Fibroblast of lung (primary cell): ENCODE results near the gene TBX20. TPM values are rescaled to one million over a fixed set of nuclear protein-coding genes. Genes with fewer than 3 reads are reported as not detected.
"Not testable (repeated sequence)": the region's sequence is repeated elsewhere in the genome, so short reads cannot be mapped to it uniquely, and the experiment has no call there.

Source experiments
- DNase-seq, 2 donors: peaks; one replicate each; pipeline versions ENCODE4 v3.0.0 to v3.0.0-alpha.2; 2010; ENCODE audit warnings: low read depth in 2 of 2
- H2AFZ ChIP-seq: 2 replicates; pipeline ENCODE4 v1.5.1; 2012; ENCODE audit warnings: low read length, control low read depth, inconsistent platforms
- H3K27ac ChIP-seq: 2 replicates; pipeline ENCODE4 v1.5.1; 2011; ENCODE audit warnings: low read length, control low read depth; ENCODE audit not compliant: insufficient read depth
- H3K27me3 ChIP-seq: 2 replicates; pipeline ENCODE4 v1.5.1; 2011; ENCODE audit warnings: mild to moderate bottlenecking, low read length; ENCODE audit not compliant: control insufficient read depth, insufficient read depth
- H3K36me3 ChIP-seq: 2 replicates; pipeline ENCODE4 v1.5.1; 2011; ENCODE audit warnings: low read length; ENCODE audit not compliant: control insufficient read depth, insufficient read depth
- H3K4me1 ChIP-seq: 2 replicates; pipeline ENCODE4 v1.5.1; 2011; ENCODE audit warnings: low read length; ENCODE audit not compliant: control insufficient read depth, insufficient read depth; ENCODE audit errors: extremely low read depth
- H3K4me2 ChIP-seq: 2 replicates; pipeline ENCODE4 v1.5.1; 2011; ENCODE audit warnings: low read length, control low read depth; ENCODE audit not compliant: insufficient read depth; ENCODE audit errors: extremely low read depth
- H3K4me3 ChIP-seq, 4 experiments: fragments of 200-600 bp in 1 of 4; sonication (generic) in 1 of 4; replicated peaks in 1 of 4; 2 replicates each; pipeline ENCODE4 v1.5.1; 2011 to 2016; ENCODE audit warnings: low read length in 4 of 4, low read depth in 3 of 4, mild to moderate bottlenecking in 3 of 4, control low read depth in 2 of 4, inconsistent platforms in 1 of 4, mixed read lengths in 1 of 4; ENCODE audit not compliant: insufficient read depth in 1 of 4; ENCODE audit errors: control extremely low read depth in 1 of 4
- H3K79me2 ChIP-seq: 2 replicates; pipeline ENCODE4 v1.5.1; 2012; ENCODE audit warnings: mild to moderate bottlenecking, low read length, inconsistent platforms; ENCODE audit not compliant: control insufficient read depth, insufficient read depth
- H3K9ac ChIP-seq: 2 replicates; pipeline ENCODE4 v1.5.1; 2011; ENCODE audit warnings: mild to moderate bottlenecking, low read length, control low read depth; ENCODE audit not compliant: insufficient read depth
- H3K9me3 ChIP-seq: 2 replicates; pipeline ENCODE4 v1.5.1; 2012; ENCODE audit warnings: low read depth, low read length; ENCODE audit not compliant: control insufficient read depth, insufficient read depth
- H4K20me1 ChIP-seq: 2 replicates; pipeline ENCODE4 v1.5.1; 2011; ENCODE audit warnings: low read length; ENCODE audit not compliant: control insufficient read depth, insufficient read depth; ENCODE audit errors: extremely low read depth
- polyA plus RNA-seq, 2 donors: library from polyadenylated mRNA; depleted of rRNA in 1 of 2; stranded (reverse) in 1 of 2; unstranded in 1 of 2; fragments of >200 nt; gene quantifications; 2 replicates each; pipeline ENCODE4 v1.2.1, GENCODE V29; 2011 to 2012; ENCODE audit warnings: missing spikeins in 1 of 2
- total RNA-seq: library from RNA; depleted of rRNA; stranded (reverse); fragments of >200 nt; gene quantifications from 2 replicates; pipeline ENCODE4 v1.2.1, GENCODE V29; 2014

Gene TBX20
- total and polyA plus RNA-seq, 2 donors (not counting 1 experiment from before 2014, with no cell fraction given) = 0.05 TPM; not detected in 1

DNA sequence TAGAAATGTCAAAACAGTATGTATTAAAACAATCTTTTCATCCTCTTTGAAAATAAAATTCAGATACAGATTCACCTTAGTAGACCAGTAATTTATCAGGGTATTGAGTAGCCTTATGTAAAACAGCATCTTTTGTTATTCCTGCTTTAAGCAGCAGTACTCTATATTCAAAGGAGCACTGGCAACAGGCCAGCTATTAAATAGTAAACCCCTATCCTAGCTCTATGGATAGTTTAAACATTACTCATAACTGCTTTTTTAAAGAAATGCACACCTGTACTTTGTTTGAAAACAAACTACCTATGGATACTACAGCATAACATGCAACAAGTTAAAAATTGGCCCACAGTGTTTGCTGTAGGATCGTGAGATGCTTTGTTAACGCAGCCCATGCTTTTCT, 53.7 kb downstream of the TBX20 start:
- not testable (repeated sequence) for H3K27me3 ChIP-seq, H3K79me2 ChIP-seq, H3K27ac ChIP-seq, H3K36me3 ChIP-seq, DNase-seq, H3K9ac ChIP-seq, H4K20me1 ChIP-seq, H3K4me2 ChIP-seq, H2AFZ ChIP-seq, H3K4me1 ChIP-seq, H3K4me3 ChIP-seq, H3K9me3 ChIP-seq

DNA sequence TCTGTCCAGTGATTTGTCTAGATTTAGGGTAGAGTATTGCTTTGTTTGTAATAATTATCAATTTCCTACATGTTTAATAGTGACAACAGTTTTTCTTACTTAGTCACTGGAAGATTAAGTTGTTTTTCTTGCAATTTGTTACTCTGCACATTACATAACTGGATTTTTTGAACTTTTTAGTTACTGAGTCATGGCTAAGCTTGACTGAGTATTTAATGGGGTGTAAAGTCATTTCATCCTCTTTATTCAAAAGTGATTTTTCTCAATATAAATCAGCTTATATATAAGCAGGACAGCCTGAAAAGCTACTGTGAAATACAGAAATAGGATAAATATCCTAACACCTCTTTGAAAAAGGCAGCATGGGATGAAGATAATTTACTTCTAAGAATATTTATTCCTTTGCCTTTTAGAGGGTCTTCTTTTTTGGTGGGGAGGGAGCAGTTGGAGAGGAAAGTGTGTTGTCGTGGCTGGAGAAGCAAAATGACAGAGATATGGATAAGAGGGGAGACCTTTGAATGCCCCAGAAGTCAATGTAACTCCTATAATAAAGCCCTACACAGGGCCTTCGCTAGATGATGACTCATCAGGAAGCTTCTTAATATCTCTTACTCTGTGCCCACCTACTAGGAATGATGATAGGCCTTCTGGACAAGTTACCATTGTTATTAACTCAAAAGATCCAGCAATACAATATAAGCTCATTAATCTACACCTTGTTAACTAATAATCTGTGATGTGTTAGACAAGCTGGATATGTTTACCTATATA, 55.3 kb downstream of the TBX20 start:
- H3K27ac ChIP-seq, H3K4me1 ChIP-seq, H3K4me2 ChIP-seq, H3K4me3 ChIP-seq, H3K9ac ChIP-seq, H4K20me1 ChIP-seq, H3K27me3 ChIP-seq, H3K9me3 ChIP-seq, H2AFZ ChIP-seq, H3K36me3 ChIP-seq, H3K79me2 ChIP-seq: not testable (repeated sequence)
- peak; percentile 11 to 79 for DNase-seq

DNA sequence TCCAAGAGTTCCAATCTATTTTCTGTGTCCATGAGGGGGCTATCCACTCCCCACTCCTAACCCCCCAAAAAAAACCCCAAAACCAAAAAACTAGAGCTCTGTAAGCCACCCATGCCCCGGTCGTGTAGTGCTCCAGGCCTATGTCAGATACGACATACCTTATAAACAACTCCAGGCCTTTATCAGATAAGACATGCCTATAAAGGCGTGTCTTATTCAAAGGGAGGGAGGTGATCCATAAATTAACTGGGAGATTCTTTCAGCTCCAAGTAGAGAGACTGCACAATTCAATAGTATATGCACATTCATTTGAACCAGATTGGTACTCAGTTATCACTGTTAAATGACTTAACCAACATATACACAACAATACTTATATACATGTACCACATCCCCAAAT, 62.3 kb downstream of the TBX20 start:
- not testable (repeated sequence) for H3K36me3 ChIP-seq, H3K79me2 ChIP-seq, H3K4me3 ChIP-seq, H3K27ac ChIP-seq, H3K27me3 ChIP-seq, H4K20me1 ChIP-seq, H3K9me3 ChIP-seq, H3K4me2 ChIP-seq, H3K4me1 ChIP-seq, DNase-seq, H3K9ac ChIP-seq, H2AFZ ChIP-seq

DNA sequence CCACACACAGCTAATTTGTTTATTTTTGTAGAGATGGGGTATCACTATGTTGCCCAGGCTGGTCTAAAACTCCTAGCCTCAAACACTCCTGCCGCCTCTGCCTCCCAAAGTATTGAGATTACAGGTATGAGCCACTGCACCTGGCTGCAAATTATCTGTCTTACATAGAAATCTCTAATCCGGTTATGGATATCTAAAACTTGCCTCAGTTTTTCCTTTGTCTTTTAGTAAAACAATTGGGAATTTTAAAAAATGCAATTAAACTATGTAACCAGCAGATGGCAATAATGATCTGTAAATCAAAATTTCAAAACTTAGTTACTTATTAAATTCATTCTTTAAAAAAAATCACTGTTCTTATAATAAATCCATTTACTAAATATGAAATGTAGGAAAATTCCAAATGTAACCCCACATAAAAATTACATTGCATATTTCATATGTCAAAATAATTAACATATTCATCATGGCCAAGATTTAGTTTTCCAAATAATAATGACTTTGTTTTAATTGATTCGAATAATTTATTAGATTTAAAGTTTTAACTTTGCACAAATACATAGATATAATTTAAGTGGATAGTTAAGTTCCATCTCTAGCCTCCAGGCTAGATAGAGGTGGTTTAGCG, 63.6 kb downstream of the TBX20 start:
- H3K4me1 ChIP-seq, H3K27me3 ChIP-seq, H3K9ac ChIP-seq, H3K9me3 ChIP-seq, H3K79me2 ChIP-seq, DNase-seq, H3K4me3 ChIP-seq, H2AFZ ChIP-seq, H3K4me2 ChIP-seq, H3K36me3 ChIP-seq, H3K27ac ChIP-seq, H4K20me1 ChIP-seq: not testable (repeated sequence)

DNA sequence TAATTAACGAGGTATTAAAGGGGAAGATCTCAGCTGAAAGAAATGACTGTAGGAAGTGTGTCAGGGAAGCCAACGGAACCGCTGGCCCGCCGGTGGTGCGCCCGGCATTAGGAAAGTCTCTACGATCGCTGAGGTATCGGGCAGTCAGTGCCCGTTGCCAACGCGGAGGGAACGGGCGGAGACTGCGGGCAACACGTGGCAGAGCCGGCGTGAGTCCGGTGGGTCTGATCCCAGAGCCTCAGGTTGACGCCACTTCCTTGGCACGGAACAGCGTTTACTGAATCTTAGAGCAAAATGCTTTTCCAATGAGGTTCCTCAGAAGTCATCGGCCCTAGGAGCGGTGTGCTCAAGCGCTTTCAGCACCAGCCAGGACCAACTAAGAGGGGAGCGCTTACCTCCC, 67.1 kb downstream of the TBX20 start:
- H3K27ac ChIP-seq, H4K20me1 ChIP-seq, H3K9me3 ChIP-seq, H3K9ac ChIP-seq, H3K4me2 ChIP-seq, H3K36me3 ChIP-seq, H3K27me3 ChIP-seq, H2AFZ ChIP-seq, H3K79me2 ChIP-seq, H3K4me1 ChIP-seq: not testable (repeated sequence)
- H3K4me3 ChIP-seq = peak overlapping the region in 2 of 4 experiments; percentile 29 to 42
- DNase-seq = peak; percentile 4 to 80
